K562 (cell line): ENCODE results near the gene KCNH2. TPM values are rescaled to one million over a fixed set of nuclear protein-coding genes. Genes with fewer than 3 reads are reported as not detected.

Experiments used
- CHD4 ChIP-seq: fragments of 200-600 bp; sonication (generic); IDR thresholded peaks from 3 replicates; pipeline ENCODE4 v1.6.1; 2012; ENCODE audit warnings: low read depth, mild to moderate bottlenecking, mixed read lengths, low read length, inconsistent platforms; ENCODE audit not compliant: insufficient read depth, insufficient replicate concordance, poor library complexity, severe bottlenecking
- E2F5 ChIP-seq: sonication (generic); formaldehyde crosslinking; IDR thresholded peaks from 2 replicates; pipeline ENCODE4 v1.8.0; 2022; ENCODE audit warnings: mild to moderate bottlenecking, missing genetic modification reagents
- HDAC1 ChIP-seq, 2 experiments: fragments of 450-650 bp; IDR thresholded peaks; 2 replicates each; pipeline ENCODE4 v1.6.1; 2016 to 2017; ENCODE audit warnings: inconsistent platforms in 1 of 2, mild to moderate bottlenecking in 1 of 2, moderate library complexity in 1 of 2
- MEF2D ChIP-seq: conservative IDR thresholded peaks from 2 replicates; pipeline ENCODE4 v1.6.1; 2016; ENCODE audit warnings: low read depth, missing genetic modification characterization, missing compliant biosample characterization
- MYNN ChIP-seq, 2 experiments: sonication (generic); formaldehyde crosslinking in 1 of 2; IDR thresholded peaks; 2 replicates each; pipeline versions ENCODE4 v1.5.0 to v1.6.1; 2016 to 2020; ENCODE audit warnings: antibody characterized with exemption in 1 of 2, missing genetic modification reagents in 1 of 2
- NFXL1 ChIP-seq: fragments of 450-650 bp; formaldehyde crosslinking; IDR thresholded peaks from 2 replicates; pipeline ENCODE4 v1.4.0; 2021; ENCODE audit warnings: mild to moderate bottlenecking
- PHF21A ChIP-seq: fragments of 450-650 bp; IDR thresholded peaks from 2 replicates; pipeline ENCODE4 v1.6.1; 2017; ENCODE audit warnings: low read depth, borderline replicate concordance
- POLR3A ChIP-seq: IDR thresholded peaks from 2 replicates; pipeline ENCODE4 v1.6.1; 2011; ENCODE audit warnings: borderline replicate concordance, mild to moderate bottlenecking, moderate library complexity; ENCODE audit not compliant: insufficient read length, insufficient read depth; ENCODE audit errors: extremely low read depth
- PRDM10 ChIP-seq: fragments of 450-650 bp; IDR thresholded peaks from 2 replicates; pipeline ENCODE4 v1.6.1; 2018; ENCODE audit not compliant: partially characterized antibody
- RB1 ChIP-seq: fragments of 450-650 bp; IDR thresholded peaks from 2 replicates; pipeline ENCODE4 v1.6.1; 2017; ENCODE audit warnings: low read depth, mild to moderate bottlenecking
- RBM22 ChIP-seq: fragments of 200-400 bp; formaldehyde crosslinking; IDR thresholded peaks from 2 replicates; pipeline ENCODE4 v1.6.1; 2018; ENCODE audit warnings: low read length, low read depth; ENCODE audit not compliant: poor library complexity, severe bottlenecking
- RUNX1 ChIP-seq: sonication (generic); IDR thresholded peaks from 2 replicates; pipeline ENCODE4 v1.6.1; 2016; ENCODE audit warnings: antibody characterized with exemption, low read depth
- TCF7L2 ChIP-seq: fragments of 150-350 bp; IDR thresholded peaks from 2 replicates; pipeline ENCODE4 v1.6.1; 2016; ENCODE audit warnings: low read depth, mild to moderate bottlenecking, low read length, moderate library complexity
- TGIF2 ChIP-seq: sonication (generic); formaldehyde crosslinking; IDR thresholded peaks from 2 replicates; pipeline ENCODE4 v1.8.1; 2022; ENCODE audit warnings: mild to moderate bottlenecking, missing genetic modification reagents, moderate library complexity
- THRAP3 ChIP-seq: fragments of 450-650 bp; IDR thresholded peaks from 2 replicates; pipeline ENCODE4 v1.6.1; 2016; ENCODE audit warnings: mild to moderate bottlenecking, inconsistent platforms, borderline replicate concordance
- XRCC3 ChIP-seq: fragments of 450-650 bp; IDR thresholded peaks from 2 replicates; pipeline ENCODE4 v1.6.1; 2017; ENCODE audit warnings: mild to moderate bottlenecking, moderate library complexity
- ZC3H8 ChIP-seq: fragments of 450-650 bp; IDR thresholded peaks from 2 replicates; pipeline ENCODE4 v1.6.1; 2017
- ZNF134 ChIP-seq: fragments of 250-450 bp; sonication (Bioruptor Pico); conservative IDR thresholded peaks from 2 replicates; pipeline ENCODE4 v1.4.0; 2020
- ZNF717 ChIP-seq: fragments of 250-450 bp; sonication (Bioruptor Pico); IDR thresholded peaks from 2 replicates; pipeline ENCODE4 v1.5.0; 2021
- polyA plus RNA-seq, 8 experiments: library from polyadenylated mRNA; depleted of rRNA in 4 of 8; stranded (reverse) in 5 of 8; unstranded in 3 of 8; fragments of >200 nt; fragmentation: Nextera tagmentation in 2 of 8; fragmentation: Illumina TruSeq in 1 of 8; extraction: Ambion mirVana in 2 of 8; extraction: Trizol in 1 of 8; gene quantifications; 2 replicates each; pipeline versions ENCODE4 v1.2.1 to v1.2.3, GENCODE V29; 2011 to 2014; ENCODE audit warnings: inconsistent platforms in 1 of 8, missing spikeins in 1 of 8
- total RNA-seq, 7 experiments: library from RNA; depleted of rRNA in 6 of 7; stranded (reverse); fragments of >200 nt in 6 of 7; fragmentation: Illumina TruSeq in 2 of 7; extraction: Trizol in 2 of 7; gene quantifications; 2 replicates each; pipeline versions ENCODE4 v1.2.1 to v1.2.3, GENCODE V29; 2011 to 2021; ENCODE audit warnings: low replicate concordance in 1 of 7
- TF ChIP-seq, protein P1 (sequence below): sonication (generic); formaldehyde crosslinking; IDR thresholded peaks from 2 replicates; pipeline ENCODE4 v1.8.1; 2023; ENCODE audit warnings: mild to moderate bottlenecking, missing genetic modification reagents
- TF ChIP-seq, protein P2 (sequence below): sonication (generic); formaldehyde crosslinking; IDR thresholded peaks from 2 replicates; pipeline ENCODE4 v1.9.0; 2022; ENCODE audit warnings: mild to moderate bottlenecking, missing genetic modification reagents

KCNH2 gene
- total and polyA plus RNA-seq, 9 of the 15 experiments (the other 6 are each of a cell fraction or from before 2014, with no cell fraction given): 18.1 to 368 (median 218) TPM

- TF ChIP-seq PRDM10: peak; percentile 67
- no peak for TF ChIP-seq E2F5 (CRISPR knock-in tag)
- peak in 1 of 2 experiments; percentile 48; a peak in 1 of 4 replicates for TF ChIP-seq HDAC1 (IDR thresholded peaks at IDR 0.05)
- no peak for TF ChIP-seq RBM22
- TF ChIP-seq TGIF2: no peak
- TF ChIP-seq CHD4: no peak
- no peak for TF ChIP-seq ZNF134 (CRISPR knock-in tag)
- TF ChIP-seq, protein P1, sequence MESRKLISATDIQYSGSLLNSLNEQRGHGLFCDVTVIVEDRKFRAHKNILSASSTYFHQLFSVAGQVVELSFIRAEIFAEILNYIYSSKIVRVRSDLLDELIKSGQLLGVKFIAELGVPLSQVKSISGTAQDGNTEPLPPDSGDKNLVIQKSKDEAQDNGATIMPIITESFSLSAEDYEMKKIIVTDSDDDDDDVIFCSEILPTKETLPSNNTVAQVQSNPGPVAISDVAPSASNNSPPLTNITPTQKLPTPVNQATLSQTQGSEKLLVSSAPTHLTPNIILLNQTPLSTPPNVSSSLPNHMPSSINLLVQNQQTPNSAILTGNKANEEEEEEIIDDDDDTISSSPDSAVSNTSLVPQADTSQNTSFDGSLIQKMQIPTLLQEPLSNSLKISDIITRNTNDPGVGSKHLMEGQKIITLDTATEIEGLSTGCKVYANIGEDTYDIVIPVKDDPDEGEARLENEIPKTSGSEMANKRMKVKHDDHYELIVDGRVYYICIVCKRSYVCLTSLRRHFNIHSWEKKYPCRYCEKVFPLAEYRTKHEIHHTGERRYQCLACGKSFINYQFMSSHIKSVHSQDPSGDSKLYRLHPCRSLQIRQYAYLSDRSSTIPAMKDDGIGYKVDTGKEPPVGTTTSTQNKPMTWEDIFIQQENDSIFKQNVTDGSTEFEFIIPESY: 0 out of 2 replicates have a peak, but pooled peaks have one; percentile 65
- no peak for TF ChIP-seq ZNF717 (CRISPR knock-in tag)
- TF ChIP-seq ZC3H8: peak; percentile 8; the same call in 1 of the 2 replicates
- 0 out of 2 replicates have a peak, but pooled peaks have one; percentile 6 for TF ChIP-seq TCF7L2
- peak; percentile 80 for TF ChIP-seq RB1
- peak; percentile 66 for TF ChIP-seq MYNN (IDR thresholded peaks at IDR 0.05)
- no peak for TF ChIP-seq MYNN (CRISPR knock-in tag; IDR thresholded peaks at IDR 0.05)
- TF ChIP-seq XRCC3: no peak
- no peak for TF ChIP-seq POLR3A
- no peak; the same call in 1 of the 2 replicates for TF ChIP-seq THRAP3
- TF ChIP-seq PHF21A: no peak
- TF ChIP-seq NFXL1 (CRISPR knock-in tag): no peak
- TF ChIP-seq, protein P2, sequence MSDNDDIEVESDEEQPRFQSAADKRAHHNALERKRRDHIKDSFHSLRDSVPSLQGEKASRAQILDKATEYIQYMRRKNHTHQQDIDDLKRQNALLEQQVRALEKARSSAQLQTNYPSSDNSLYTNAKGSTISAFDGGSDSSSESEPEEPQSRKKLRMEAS (CRISPR knock-in tag): peak; percentile 55; the same call in 1 of the 2 replicates
- no peak for TF ChIP-seq RUNX1
- TF ChIP-seq MEF2D: 0 out of 2 replicates have a peak, but pooled peaks have one; percentile 19
Measured at GRCh38 chr7:150962553-150963399, 15.3 kb downstream of the KCNH2 start (continued).
